ENCODE data around the gene GABRG3.
"Not testable (repeated sequence)": the region's sequence is repeated elsewhere in the genome, so short reads cannot be mapped to it uniquely, and the experiment has no call there.

GABRG3 gene

DNA sequence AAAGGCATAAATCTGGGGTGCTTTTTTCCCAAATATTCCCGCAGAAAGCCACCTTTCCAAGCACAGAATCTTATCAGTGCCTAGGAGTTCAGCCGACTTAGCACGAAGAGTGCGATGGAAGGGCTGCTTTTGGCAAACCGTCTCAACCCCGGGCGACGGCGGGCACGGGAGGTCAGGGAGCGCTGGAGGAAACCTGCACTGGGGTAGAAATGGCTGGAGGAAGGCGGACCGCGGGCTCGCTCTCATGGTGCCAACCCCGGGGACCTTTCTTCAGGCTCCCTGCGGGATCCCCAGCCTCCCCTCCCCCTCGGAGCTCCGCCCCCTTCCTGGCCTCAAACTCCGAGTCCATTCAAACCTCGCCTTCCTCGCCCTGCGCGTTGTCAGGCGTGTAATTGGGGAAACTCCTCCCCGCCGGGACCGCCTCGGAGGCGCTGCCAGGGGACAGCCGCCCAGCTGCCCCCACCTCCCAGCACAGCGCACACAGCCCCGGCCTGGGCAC, at the start of gene GABRG3:
Gene GABRG3 (plus strand): TSS at position 470 of the 499 bp plus-strand sequence.
- no peak for DNase-seq

DNA sequence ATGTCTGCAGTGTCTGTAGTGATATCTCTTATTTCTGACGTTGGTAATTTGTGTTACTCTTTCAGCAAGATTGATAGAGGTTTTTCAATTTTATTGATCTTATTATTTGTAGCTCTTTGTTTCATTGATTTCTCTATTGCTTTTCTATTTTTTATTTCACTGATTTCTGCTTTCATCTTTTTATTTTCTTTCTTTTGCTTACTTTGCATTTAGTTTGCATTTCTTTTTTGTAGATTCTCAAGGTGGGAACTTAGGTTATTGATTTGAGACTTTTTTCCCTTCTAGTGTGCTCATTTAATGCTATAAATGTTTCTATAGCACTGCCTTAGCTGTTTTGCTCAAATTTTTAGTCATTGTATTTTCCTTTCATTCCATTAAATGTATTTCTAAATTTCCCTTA, 49.5 kb upstream of the GABRG3 start:
- DNase-seq = no peak

DNA sequence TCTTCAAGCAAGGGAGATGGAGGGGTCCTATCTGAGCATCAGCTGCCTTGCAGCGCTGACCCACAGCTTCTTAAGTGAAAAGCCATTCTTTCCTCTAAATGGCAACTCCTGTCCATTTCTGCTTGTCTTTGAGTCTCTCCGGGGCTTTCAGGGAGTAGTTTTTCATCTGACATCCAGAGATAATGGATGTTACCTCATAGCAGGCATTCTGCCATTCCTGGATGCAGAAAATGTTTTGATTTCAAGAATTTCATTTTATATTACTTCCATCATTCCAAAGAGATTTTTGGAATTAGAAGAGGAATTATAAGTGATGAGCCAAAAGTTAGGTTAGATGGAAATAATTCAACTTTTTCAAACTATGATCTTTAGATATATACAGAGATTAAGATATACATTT, 44.9 kb upstream of the GABRG3 start:
- no peak for DNase-seq

DNA sequence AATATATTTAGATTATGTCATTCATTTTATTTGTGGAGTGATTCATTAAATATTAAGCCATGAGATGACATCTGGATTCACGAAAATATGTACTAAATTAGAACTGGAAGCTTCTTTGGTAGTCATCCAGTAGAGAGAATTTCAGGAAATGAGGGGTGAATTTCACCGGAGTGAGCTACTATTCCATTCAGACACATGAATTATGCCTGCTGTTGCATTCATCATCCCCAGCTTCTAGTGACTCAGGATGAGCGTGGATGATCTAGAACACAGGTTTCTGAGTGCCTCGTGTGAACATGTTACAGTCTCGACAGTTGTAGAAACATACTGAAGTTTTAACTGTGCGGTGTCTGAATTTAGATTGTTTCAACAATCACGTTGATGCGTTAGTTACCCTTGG, 42.9 kb upstream of the GABRG3 start:
- no peak for DNase-seq

DNA sequence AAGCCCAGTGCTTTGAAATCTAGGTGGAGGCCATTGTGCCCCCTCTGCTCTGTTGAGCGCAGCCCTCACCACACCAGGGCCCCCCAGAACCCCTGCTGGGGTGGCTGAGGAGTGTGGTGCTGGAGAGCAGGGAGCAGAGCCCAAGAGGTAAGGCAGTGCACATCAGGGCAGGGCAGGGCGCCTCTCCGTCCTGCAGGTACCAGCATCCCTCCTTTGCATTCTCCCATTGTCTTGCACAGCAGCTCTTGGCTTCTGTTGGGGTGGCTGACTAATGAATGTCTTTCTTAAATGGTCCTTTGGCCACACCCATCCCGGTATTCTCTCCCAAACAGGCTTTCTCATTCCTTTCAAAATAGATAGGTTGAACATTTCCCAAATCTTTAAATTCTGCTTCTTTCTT, 41.4 kb upstream of the GABRG3 start:
- DNase-seq = no peak

DNA sequence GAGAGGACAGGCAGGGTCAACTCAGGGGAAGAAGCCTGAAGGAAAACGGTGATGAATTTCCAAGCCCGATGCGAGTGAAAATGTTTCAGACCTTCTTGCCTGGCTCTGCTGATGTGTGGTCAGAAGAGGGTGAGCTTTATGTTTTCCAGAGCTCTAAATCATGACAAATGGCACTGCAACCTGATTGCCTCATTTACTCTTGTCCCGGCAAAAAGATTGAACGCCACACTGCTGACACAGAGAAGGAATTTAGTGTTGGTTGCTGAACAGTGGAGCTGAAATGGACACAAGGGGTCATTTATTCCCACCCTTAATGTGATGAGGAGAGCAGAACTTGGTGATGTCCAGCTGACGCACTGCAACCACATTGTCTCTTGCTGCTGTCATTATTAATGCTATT, 36.1 kb upstream of the GABRG3 start:
- DNase-seq = no peak

DNA sequence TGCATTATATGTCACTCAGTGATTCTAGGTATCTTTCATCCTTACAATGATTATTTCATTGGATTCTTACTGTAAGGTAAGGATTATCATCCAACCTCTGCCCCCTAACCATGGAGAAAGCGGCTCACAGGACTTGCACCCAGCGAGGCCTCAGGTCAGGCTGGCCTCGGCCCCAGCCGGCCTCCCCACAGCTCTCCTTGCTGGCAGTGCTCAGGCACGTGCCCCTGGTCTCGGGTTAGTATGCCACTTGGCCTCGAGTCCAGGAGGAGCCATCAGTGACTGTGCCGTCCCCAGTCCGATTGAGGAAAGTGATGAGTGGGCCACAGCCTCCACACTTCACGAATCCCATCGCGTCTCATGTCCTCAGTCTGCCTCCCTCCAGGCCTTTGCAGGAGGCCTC, 35.7 kb upstream of the GABRG3 start:
- DNase-seq = no peak

DNA sequence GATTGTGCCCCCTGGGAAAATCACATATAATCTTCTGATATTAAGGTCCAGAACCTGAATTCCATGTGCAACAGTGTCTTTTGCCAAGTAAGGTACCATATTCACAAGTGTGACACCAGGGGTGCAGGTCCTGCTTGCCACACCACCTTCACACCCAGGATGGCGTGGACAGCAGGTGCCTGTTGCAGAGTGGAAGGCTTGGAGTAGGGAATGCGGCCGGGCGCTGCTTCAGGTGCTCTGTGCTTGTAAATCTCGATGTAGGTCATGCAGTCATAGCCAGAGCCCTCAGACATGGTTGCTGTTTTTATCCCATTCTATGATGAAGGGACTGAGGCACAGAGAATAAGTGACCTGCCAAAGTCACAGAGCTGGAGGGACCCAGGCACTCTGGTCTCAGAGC, 34.5 kb upstream of the GABRG3 start:
- no peak for DNase-seq

DNA sequence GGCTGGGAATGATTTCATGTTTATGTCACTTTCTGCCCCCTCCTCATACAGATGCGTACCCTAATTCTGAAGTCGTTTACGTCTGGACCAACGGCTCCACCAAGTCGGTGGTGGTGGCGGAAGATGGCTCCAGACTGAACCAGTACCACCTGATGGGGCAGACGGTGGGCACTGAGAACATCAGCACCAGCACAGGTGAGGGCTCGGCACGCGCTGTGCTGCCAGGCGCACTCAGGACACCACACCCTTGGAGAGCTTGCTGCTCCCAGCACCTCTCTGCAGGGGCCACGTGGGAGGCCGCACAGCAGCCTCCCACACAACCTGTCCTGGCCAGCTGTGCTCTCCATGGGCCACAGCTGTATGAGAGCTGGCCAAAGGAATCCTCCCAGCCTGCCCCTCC, 33.8 kb upstream of the GABRG3 start:
- DNase-seq = no peak

DNA sequence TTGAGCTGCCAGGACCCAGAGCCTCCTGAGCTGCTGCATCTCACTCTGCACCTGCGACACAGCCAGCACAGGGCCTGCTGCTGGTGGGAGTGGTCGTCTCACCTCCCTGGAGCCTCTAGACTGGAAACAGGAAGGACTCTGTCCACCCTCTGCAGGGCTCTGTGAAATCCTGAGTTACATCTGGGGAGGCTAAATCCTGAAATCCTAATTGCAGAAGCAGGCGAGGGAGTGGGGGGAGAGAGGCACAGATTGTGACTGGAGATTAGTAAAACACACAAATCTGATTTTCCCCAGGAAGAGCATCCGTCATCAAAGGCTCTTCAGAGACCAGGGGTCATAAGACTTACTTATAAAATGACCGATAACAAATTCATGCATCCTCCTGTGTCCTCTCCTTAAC, 31.6 kb upstream of the GABRG3 start:
- DNase-seq = no peak

DNA sequence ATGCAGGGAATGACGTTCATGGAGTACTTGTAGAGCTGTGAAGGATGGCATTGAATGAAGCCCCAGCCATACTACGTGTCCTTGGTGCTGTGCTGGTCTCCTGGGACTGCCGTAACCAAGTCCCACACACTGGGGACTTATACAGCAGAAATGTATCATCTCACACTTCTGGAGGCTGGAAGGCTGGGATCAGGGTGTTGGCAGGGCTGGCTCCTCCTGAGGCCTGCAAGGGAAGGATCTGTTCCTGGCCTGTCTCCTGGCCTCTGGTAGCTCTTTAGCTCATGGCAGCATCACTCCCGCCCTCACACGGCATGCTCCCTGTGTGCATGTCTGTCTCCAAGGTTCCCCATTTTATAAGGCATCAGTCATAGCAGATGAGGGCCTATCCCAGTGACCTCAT, 29.5 kb upstream of the GABRG3 start:
- DNase-seq = no peak

DNA sequence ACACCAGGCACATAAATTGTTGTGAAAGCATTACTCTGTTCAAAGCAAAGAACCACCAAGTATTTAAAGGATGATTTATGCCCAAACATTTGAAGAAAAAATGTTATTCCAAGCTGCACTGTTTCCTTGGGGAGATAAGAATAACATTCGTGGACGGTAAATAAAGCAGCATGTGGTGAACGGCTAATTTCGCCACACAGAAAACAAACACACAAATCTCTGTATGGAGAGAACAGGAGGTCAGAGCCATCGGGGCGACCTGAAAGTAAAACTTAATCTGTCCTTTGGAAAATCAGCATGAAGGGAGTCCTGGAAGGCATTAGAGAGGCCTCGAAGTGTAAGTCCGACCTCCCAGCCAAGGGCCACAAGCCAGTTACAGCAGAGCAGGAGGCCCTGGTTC, 27.1 kb upstream of the GABRG3 start:
- no peak for DNase-seq

DNA sequence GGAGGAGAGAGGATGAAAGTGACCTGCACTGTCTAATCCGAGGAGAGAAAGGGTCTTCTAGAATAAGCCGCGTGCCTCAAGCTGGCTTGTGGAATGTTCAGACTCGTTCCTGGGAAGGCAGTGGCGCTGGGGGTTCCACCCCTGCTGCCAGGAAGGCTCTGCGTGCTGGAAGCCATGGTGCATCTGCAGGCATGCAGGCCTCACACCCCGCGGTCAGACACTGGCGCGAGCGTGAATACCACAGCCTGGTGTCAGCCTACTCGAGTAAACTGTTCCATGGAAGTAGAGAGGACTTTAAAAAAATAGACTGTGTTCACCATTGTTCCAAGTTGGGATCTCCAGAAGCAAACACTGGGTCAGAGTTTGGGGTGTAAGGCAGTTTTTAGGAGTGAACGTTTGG, 25.9 kb upstream of the GABRG3 start:
- no peak for DNase-seq

DNA sequence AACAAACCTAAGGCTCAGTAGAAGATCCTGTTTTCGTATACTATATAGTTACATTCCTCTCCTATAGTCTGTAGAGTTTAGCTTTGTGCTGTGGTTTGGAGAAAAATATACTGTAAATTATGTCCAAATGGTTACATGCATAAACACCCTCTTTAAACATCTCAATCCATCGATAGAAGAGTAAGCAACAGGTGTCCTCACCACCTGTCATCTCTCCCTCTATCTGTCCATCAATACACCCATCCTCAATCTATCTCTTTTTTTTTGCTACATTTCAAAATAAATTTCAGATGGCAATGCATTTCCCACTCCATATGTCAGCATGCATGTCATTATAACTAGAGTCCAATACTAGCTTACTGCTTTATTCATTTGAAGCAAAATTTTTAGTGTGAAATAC, 21.0 kb upstream of the GABRG3 start:
- no peak for DNase-seq

DNA sequence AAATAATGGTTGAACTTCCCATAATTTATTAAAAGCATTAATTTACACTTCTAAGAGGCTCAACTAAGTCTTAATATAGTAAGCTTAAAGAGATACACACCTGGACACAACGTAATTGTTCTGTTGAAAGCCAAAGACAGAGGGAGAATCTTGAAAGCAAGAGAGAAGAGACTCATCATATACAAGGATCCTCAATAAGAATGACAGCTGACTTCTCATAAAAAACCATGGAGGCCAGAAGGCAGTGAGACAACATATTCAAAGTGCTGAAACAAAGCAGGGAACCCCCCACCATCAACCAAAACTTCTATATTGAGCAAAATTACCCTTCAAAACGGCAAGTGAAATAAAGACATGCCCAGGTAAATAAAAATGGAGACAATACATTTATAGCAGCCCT, 16.6 kb upstream of the GABRG3 start:
- no peak for DNase-seq

DNA sequence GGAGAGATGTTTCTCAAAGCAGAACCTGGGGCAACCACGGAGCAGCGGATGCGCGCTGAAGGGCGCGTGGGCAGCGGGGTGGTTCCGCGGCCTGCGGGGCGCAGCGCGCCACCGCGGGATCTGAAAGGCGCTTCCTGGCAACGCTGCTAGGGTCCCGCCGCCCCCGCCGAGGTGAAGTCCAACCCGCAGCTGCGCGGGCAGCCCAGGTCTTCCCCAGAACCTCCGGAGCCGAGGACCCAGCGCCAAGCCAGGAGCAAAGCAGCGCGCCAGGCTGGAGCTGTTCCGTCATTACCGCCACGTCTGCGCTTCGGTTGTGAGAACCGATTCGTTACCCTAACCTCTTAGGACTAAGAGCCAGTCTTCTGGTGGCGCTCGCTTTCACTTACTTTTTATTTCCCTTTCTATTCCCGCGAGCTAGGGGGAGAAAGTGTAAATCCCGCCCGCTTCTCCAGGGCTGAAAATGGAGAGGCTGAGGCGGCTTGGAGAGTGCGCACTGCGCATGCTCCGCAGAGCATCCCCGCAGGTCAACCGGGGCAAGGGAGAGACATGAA, 3.2 kb upstream of the GABRG3 start:
- DNase-seq = no peak

DNA sequence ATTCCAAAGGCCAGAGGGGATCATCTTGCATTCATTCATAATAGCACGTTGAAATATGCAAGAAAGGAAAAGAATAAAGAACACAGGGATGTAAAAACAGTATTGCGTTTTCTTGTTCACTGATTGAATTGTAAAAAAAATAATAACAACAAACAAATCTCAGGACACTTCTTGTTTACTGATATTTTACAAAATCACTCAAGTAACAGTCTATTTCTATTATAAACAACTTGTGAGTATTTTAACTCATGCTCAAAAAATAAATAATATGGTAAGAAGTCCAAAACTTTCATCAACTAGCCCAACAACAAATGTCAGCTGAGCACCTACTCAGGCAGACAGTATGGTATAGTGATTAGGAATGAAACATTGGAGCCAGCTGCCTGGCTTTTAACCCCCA, 2.2 kb upstream of the GABRG3 start:
- no peak for DNase-seq

DNA sequence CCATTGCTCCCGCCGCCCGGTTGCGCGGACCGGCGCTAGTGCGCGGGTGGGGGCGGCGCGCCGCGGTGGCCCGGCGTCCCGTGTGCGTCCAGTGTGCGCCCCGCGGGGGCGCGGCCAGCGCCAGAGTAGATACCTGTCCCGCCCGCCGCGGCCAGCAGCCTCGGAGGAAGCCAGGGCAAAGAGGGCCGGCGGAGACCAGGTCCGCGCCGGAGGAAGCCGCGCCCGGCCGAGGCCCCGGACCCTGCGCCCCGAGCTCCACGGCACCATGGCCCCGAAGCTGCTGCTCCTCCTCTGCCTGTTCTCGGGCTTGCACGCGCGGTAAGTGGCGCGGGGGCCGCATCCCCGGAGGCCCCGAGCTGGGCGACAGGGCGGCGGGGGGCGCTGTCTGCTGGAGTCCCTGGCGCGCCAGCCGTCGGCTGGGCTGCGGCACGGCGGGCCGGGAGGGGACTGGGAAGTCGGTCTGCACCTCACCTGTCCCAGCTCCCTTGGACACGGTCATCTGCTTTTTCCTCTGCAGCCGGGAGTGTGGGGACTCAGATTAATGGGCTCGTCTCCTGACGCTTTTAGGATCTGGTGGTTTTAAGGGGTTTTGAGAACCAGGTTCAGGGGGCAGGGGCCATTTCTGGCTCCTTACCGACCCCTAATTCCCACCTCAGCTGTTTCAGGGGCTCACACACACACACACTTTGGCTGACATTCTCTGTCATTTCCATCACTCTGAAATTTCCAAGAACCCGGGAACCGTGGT, 464 bp downstream of the GABRG3 start:
- no peak for DNase-seq

DNA sequence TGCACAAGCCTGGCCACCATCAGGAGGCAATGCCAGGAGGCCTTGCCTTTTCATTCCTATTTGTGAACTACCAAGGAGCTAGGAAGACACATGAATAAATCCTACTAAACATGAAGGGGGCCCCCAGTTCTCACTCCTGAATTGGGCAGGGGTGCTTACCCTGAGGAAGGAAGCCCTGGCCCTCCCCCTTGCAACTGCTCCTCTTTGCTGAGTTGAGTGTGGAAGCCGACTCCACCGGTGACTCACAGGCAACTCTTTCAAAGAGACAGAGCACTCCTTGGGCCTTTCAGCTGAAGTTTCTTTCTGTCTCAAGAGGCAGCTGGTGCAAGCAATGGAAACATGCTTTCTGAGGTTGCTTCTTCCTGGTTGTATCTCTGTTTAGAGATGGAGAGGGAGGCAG, 1.7 kb downstream of the GABRG3 start:
- DNase-seq = no peak

DNA sequence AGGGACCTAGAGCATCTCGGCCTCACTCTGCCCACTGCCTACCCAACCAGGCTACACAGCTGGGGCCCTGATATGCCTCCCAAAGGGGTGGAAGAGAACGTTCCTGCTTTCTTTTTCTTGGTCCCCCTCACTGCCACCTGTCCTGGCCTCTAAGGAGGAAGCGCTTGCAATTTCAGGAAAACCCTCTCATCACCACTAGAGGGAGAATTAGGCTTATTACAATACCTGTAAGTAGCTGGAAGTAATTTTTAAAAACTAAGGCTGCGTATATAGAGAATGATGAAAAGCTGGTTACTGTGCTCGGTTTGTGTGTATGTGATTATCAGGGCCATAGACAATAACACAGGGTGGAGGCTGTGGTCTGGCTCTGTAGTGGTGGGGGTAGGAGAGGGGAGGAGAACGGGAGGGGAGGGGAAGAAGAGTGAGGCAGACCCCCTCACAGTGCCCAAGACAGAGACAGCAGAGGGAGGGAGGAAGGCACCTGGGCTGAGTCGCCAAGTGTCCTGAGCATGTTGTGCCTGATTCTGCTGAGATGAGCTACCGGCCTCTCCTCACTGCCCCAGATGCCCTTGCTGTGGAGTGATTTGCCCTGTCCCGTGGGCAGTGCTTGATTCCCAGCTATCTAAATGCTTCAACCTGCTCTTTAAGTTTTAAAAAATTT, 3.3 kb downstream of the GABRG3 start:
- no peak for DNase-seq

DNA sequence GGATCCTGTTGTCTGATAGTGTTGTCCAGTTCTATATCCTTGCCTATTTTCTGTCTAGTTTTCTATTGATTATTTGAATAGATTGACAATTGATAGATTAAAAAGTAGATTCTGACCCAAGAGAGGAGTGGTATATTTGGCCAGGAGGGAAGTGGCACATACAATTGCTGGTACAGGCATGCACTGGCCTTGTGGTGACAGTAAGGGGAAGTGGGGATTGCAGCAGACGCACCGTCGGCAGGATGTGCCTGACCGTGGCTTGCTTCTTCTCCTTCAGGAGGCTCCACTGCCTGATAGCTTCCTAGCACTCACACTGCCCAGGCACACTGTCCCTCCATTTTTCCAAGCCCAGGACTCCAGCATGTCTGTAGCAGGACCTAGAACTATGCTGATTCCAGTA, 10.5 kb downstream of the GABRG3 start:
- DNase-seq = no peak

DNA sequence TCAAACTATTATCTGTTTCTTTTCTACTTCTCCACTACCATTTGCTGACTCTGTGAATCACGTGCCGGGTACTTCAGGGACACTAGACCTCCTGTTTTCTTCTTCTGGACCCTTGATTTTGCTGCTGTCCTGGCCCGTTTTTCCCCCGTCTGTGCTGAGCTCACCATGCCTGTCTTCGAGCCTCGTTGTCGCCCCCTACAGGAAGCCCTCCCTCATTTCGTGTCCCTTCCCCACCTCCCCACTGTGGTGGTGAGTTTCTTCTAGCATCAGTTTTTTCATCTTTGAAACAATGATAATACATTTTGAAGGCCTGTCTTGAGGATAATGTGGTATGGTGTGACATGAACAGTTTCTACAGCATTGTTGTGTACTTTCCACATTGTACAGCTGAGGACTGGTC, 12.8 kb downstream of the GABRG3 start:
- no peak for DNase-seq

DNA sequence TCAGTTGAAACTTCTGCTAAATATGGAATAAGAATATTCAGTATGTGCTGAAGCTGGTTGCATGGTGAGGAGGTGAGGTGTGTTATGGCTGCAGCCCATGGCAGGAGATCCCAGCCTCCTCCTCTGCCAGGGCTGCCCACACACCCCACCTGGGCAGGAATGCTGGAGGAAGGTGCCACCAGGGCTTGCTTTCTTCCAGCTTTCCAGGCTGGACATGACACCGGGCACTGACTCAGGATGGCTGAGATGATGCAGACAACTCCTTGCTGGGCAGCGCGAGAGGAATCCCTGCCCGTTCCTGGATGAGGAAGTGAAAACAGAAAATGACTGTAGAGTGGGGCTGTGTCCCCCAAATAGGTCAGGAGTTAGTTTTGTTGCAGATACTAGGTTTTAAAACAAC, 14.1 kb downstream of the GABRG3 start:
- DNase-seq = no peak

DNA sequence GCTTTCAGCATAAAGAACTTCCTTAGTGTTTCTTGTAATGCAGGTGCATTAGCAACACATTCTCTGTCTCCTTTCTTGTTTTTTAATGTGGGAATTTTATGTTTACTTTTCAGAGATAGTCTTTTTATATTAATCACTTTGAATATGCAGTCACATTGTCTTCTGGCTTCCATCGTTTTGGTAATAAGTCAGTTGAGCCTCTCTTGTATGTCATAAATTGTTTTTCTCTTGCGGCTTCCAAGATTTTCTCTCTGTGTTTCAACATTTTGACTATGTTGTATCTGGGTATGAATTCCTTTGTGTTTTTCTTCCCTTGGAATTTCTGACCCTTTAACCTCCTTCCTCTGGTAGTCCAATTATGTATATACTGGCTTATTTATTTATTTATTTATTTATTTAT, 25.3 kb downstream of the GABRG3 start:
- DNase-seq = no peak

DNA sequence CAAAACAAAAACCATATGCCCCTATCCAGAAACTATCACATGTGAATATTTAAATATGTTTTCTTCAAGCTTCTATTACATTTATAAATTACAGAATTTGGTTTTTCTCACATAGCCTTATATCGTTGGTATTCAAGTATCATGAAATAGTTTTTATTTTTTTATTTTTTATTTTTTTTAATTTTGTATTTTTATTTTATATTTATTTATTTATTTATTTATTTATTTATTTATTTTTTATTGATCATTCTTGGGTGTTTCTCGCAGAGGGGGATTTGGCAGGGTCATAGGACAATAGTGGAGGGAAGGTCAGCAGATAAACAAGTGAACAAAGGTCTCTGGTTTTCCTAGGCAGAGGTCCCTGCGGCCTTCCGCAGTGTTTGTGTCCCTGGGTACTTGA, 32.0 kb downstream of the GABRG3 start:
- DNase-seq = not testable (repeated sequence)

Data from activated T-cell treated with anti-CD3 and anti-CD28 coated beads for 4 hours (primary cell).